Umbilical cord (tissue), 2 donors: Measurements from ENCODE around the gene IMPA2. TPM values are rescaled to one million over a fixed set of nuclear protein-coding genes. Genes with fewer than 3 reads are reported as not detected.
"Not testable (repeated sequence)": the region's sequence is repeated elsewhere in the genome, so short reads cannot be mapped to it uniquely, and the experiment has no call there.

Experiments
- DNase-seq: peaks from one replicate; pipeline ENCODE4 v3.0.0-alpha.2; 2015; ENCODE audit warnings: low spot score
- total RNA-seq: library from RNA; depleted of rRNA; stranded (reverse); fragments of >200 nt; gene quantifications from one replicate; pipeline ENCODE4 v1.2.3, GENCODE V29; 2014; ENCODE audit warnings: low replicate concordance; ENCODE audit not compliant: insufficient read depth

Gene IMPA2
- total RNA-seq, 1 donor from 2014 or later: 79.0 TPM

- DNase-seq: no peak
These were observed 66.9 kb downstream of the IMPA2 start for GRCh38 chr18:12048010-12048826.

- DNase-seq: no peak
These were observed 67.5 kb downstream of the IMPA2 start for GRCh38 chr18:12048827-12049175.

GRCh38 chr18:12049978-12050811 lies 68.9 kb downstream of the IMPA2 start:
- DNase-seq: no peak

- no peak for DNase-seq
These were observed 71.6 kb downstream of the IMPA2 start for GRCh38 chr18:12052866-12053265.

GRCh38 chr18:12053289-12053688 lies 72.0 kb downstream of the IMPA2 start:
- DNase-seq: no peak

GRCh38 chr18:12056034-12056883 lies 75.0 kb downstream of the IMPA2 start:
- no peak for DNase-seq

GRCh38 chr18:12056884-12057402 lies 75.6 kb downstream of the IMPA2 start:
- DNase-seq: no peak

- DNase-seq: no peak
These were observed 76.2 kb downstream of the IMPA2 start for GRCh38 chr18:12057419-12058039.

- DNase-seq: no peak
These were observed 78.3 kb downstream of the IMPA2 start for GRCh38 chr18:12059334-12060181.

GRCh38 chr18:12060182-12060870 lies 79.0 kb downstream of the IMPA2 start:
- DNase-seq: no peak

GRCh38 chr18:12061685-12062084 lies 80.4 kb downstream of the IMPA2 start:
- no peak for DNase-seq

- no peak for DNase-seq
These were observed 81.7 kb downstream of the IMPA2 start for GRCh38 chr18:12062974-12063373.

- no peak for DNase-seq
These were observed 82.9 kb downstream of the IMPA2 start for GRCh38 chr18:12064086-12064763.

GRCh38 chr18:12065397-12065796 lies 84.1 kb downstream of the IMPA2 start:
- no peak for DNase-seq

- no peak for DNase-seq
These were observed 85.7 kb downstream of the IMPA2 start for GRCh38 chr18:12066910-12067511.

- no peak for DNase-seq
These were observed 86.4 kb downstream of the IMPA2 start for GRCh38 chr18:12067671-12068070.

GRCh38 chr18:12068316-12068949 lies 87.1 kb downstream of the IMPA2 start:
- not testable (repeated sequence) for DNase-seq

GRCh38 chr18:12068950-12069320 lies 87.6 kb downstream of the IMPA2 start:
- no peak for DNase-seq
